Glutamatergic neuron (in vitro differentiated cells): ENCODE measurements around the gene DFFA. TPM values are rescaled to one million over a fixed set of nuclear protein-coding genes. Genes with fewer than 3 reads are reported as not detected.

ENCODE experiments used
- DNase-seq: peaks from one replicate; pipeline ENCODE4 v3.0.0; 2022
- H3K27ac Mint-ChIP-seq: one replicate; pipeline ENCODE4 v1.8.0; 2020; ENCODE audit warnings: mild to moderate bottlenecking, mixed read lengths, inconsistent platforms; ENCODE audit not compliant: unreplicated experiment
- H3K27me3 Mint-ChIP-seq: one replicate; pipeline ENCODE4 v1.8.0; 2020; ENCODE audit warnings: mild to moderate bottlenecking, moderate library complexity, mixed read lengths, inconsistent platforms; ENCODE audit not compliant: unreplicated experiment
- H3K36me3 Mint-ChIP-seq: one replicate; pipeline ENCODE4 v1.8.0; 2020; ENCODE audit warnings: mild to moderate bottlenecking, mixed read lengths, inconsistent platforms; ENCODE audit not compliant: unreplicated experiment
- H3K4me1 Mint-ChIP-seq: one replicate; pipeline ENCODE4 v1.8.0; 2020; ENCODE audit warnings: mild to moderate bottlenecking, low read depth, mixed read lengths, inconsistent platforms; ENCODE audit not compliant: unreplicated experiment
- H3K4me3 Mint-ChIP-seq: one replicate; pipeline ENCODE4 v1.8.0; 2020; ENCODE audit warnings: mild to moderate bottlenecking, mixed read lengths, inconsistent platforms; ENCODE audit not compliant: unreplicated experiment
- H3K9me3 Mint-ChIP-seq: one replicate; pipeline ENCODE4 v1.8.0; 2020; ENCODE audit warnings: mild to moderate bottlenecking, moderate library complexity, mixed read lengths, inconsistent platforms; ENCODE audit not compliant: unreplicated experiment
- CTCF ChIP-seq: fragments of 200-600 bp; sonication (generic); IDR thresholded peaks from one replicate; pipeline ENCODE4 v1.5.0; 2021; ENCODE audit not compliant: partially characterized antibody, unreplicated experiment
- total RNA-seq: library from RNA; stranded (reverse); fragmentation: NEBNext Ultra II Directional; extraction: Animal tissue kit (Norgen Biotek cat#: 25700); gene quantifications from one replicate; pipeline ENCODE4 v1.2.1, GENCODE V29; 2021; ENCODE audit not compliant: unreplicated experiment

The DFFA gene
- total RNA-seq, 1 donor from 2014 or later, result 38.0 TPM

- no peak for TF ChIP-seq CTCF
- Mint-ChIP-seq H3K4me1 (peaks cover 58% of the 10 kb centered on the region), H3K27me3 (peaks cover 3% of the 10 kb centered on the region), H3K4me3 (no peak overlapping the region), H3K9me3 (peaks cover 4% of the 10 kb centered on the region), H3K27ac (no peak overlapping the region), H3K36me3 (no peaks in the 10 kb centered on the region)
- DNase-seq, result no peak
Observed at GRCh38 chr1:10515301-10515975, 43.1 kb upstream of the DFFA start.

- DNase-seq, result no peak
- H3K9me3 Mint-ChIP-seq, result peaks cover 4% of the 10 kb centered on the region
- no peak overlapping the region for H3K27ac Mint-ChIP-seq
- no peak for TF ChIP-seq CTCF
- H3K27me3 Mint-ChIP-seq, result peaks cover 3% of the 10 kb centered on the region
- H3K4me3 Mint-ChIP-seq, result peak overlapping the region; percentile 9
- peaks cover 63% of the 10 kb centered on the region for H3K4me1 Mint-ChIP-seq
- H3K36me3 Mint-ChIP-seq, result no peaks in the 10 kb centered on the region
Observed at GRCh38 chr1:10514490-10515235, 42.3 kb upstream of the DFFA start.

GRCh38 chr1:10513199-10513598 is 40.9 kb upstream of the DFFA start:
- no peak overlapping the region for H3K4me3 Mint-ChIP-seq
- TF ChIP-seq CTCF, result no peak
- DNase-seq, result no peak
- peaks cover 60% of the 10 kb centered on the region for H3K4me1 Mint-ChIP-seq
- H3K27me3 Mint-ChIP-seq, result peaks cover 1% of the 10 kb centered on the region
- no peaks in the 10 kb centered on the region for H3K36me3 Mint-ChIP-seq
- peaks cover 4% of the 10 kb centered on the region for H3K9me3 Mint-ChIP-seq
- no peak overlapping the region for H3K27ac Mint-ChIP-seq

GRCh38 chr1:10511494-10511885 is 39.2 kb upstream of the DFFA start:
- Mint-ChIP-seq H3K27ac (no peak overlapping the region), H3K4me1 (peaks cover 54% of the 10 kb centered on the region)

More at GRCh38 chr1:10511494-10511885, 39.2 kb upstream of the DFFA start:
- Mint-ChIP-seq H3K4me3 (no peak overlapping the region), H3K27me3 (peaks cover 1% of the 10 kb centered on the region), H3K36me3 (no peaks in the 10 kb centered on the region), H3K9me3 (peaks cover 4% of the 10 kb centered on the region)
- DNase-seq, result no peak
- no peak for TF ChIP-seq CTCF
